ENCODE data around the gene MAGOH.

DNA sequence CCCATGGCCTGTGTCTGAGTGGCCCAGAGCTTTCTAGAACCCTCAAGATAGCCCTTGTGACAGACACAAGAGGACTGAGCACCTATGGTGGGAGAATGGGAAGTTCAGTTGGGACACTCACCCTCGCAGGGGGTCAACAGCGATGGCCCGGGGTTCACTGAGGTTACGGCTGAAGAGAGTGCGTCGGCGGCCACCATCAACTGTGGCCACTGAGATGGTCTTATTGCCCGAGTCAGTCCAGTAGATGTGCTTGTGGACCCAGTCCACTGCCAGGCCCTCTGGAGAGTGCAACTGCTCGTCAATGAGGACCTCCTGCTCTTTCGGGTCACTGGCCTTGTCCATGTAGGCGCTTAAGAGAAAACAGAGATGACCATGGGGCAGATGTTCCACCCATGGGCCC is 25.7 kb upstream of the MAGOH start:
- TF ChIP-seq EZH2phosphoT487 (IDR thresholded peaks at IDR 0.05; ENCODE audit: insufficient read depth, low read depth) (no peak), EZH2 (IDR thresholded peaks at IDR 0.05; ENCODE audit: insufficient read depth, poor library complexity, severe bottlenecking) (no peak)

Data from GM23248 (cell line).